Muscle of arm (tissue), 12 donors: ENCODE data around the gene SETD7. TPM values are rescaled to one million over a fixed set of nuclear protein-coding genes. Genes with fewer than 3 reads are reported as not detected.

Source experiments
- polyA plus RNA-seq, 12 donors: library from polyadenylated mRNA; unstranded; fragments of 120-200 nt; gene quantifications; one replicate each; pipeline ENCODE4 v1.2.1, GENCODE V29; 2013; ENCODE audit not compliant: insufficient read length in 12 of 12

Gene SETD7
- polyA plus RNA-seq, 12 donors, result 42.3 to 112 (median 91.6) TPM; not detected in 1

Other genes with a start within 250 kb of the SETD7 start
- gene RAB33B, start 102.1 kb downstream of the SETD7 start, polyA plus RNA-seq, result 10 to 100 TPM in 7 of 12 donors, 1 to 10 TPM in 4, not detected in 1; 6.7 to 13.8 (median 10.3) TPM
- gene MGST2, start 109.6 kb upstream of the SETD7 start, polyA plus RNA-seq, result 10 to 100 TPM in 11 of 12 donors, not detected in 1; 48.0 to 73.7 (median 53.7) TPM